HepG2 (cell line): ENCODE measurements around the gene TEDC2. TPM values are rescaled to one million over a fixed set of nuclear protein-coding genes. Genes with fewer than 3 reads are reported as not detected.

Experiments used
- FOXM1 ChIP-seq: sonication (generic); formaldehyde crosslinking; IDR thresholded peaks from 2 replicates; pipeline ENCODE4 v1.5.0; 2020; ENCODE audit warnings: missing genetic modification reagents
- GLMP ChIP-seq: sonication (generic); formaldehyde crosslinking; IDR thresholded peaks from 2 replicates; pipeline ENCODE4 v1.9.0; 2021; ENCODE audit warnings: missing genetic modification reagents, mild to moderate bottlenecking, borderline replicate concordance
- HOMEZ ChIP-seq: IDR thresholded peaks from 2 replicates; pipeline ENCODE4 v1.6.1; 2016; ENCODE audit warnings: low read depth
- JDP2 ChIP-seq: sonication (generic); formaldehyde crosslinking; IDR thresholded peaks from 2 replicates; pipeline ENCODE4 v1.8.1; 2022; ENCODE audit warnings: missing genetic modification reagents, borderline replicate concordance
- MYC ChIP-seq: sonication (generic); formaldehyde crosslinking; IDR thresholded peaks from 2 replicates; pipeline ENCODE4 v1.9.0; 2021; ENCODE audit warnings: missing genetic modification reagents, borderline replicate concordance
- NKX3-1 ChIP-seq: sonication (generic); formaldehyde crosslinking; IDR thresholded peaks from 2 replicates; pipeline ENCODE4 v1.5.0; 2020; ENCODE audit warnings: missing genetic modification reagents
- NPAS2 ChIP-seq: sonication (generic); formaldehyde crosslinking; IDR thresholded peaks from 2 replicates; pipeline ENCODE4 v1.8.0; 2022; ENCODE audit warnings: mild to moderate bottlenecking, missing genetic modification reagents, borderline replicate concordance
- NR2F6 ChIP-seq, 2 experiments: IDR thresholded peaks; 2 replicates each; pipeline ENCODE4 v1.6.1; 2016; ENCODE audit warnings: antibody characterized with exemption in 1 of 2, mild to moderate bottlenecking in 1 of 2
- PBX3 ChIP-seq: sonication (generic); formaldehyde crosslinking; IDR thresholded peaks from 2 replicates; pipeline ENCODE4 v1.8.1; 2023; ENCODE audit warnings: missing genetic modification reagents, inconsistent platforms, borderline replicate concordance
- PCBP1 ChIP-seq: fragments of 200-400 bp; formaldehyde crosslinking; IDR thresholded peaks from 2 replicates; pipeline ENCODE4 v1.6.1; 2017; ENCODE audit warnings: mild to moderate bottlenecking, low read depth, low read length, borderline replicate concordance
- POGK ChIP-seq: sonication (generic); formaldehyde crosslinking; conservative IDR thresholded peaks from 2 replicates; pipeline ENCODE4 v1.8.0; 2022; ENCODE audit warnings: mild to moderate bottlenecking, moderate library complexity, missing genetic modification reagents
- PRMT3 ChIP-seq: sonication (generic); formaldehyde crosslinking; IDR thresholded peaks from 2 replicates; pipeline ENCODE4 v1.8.1; 2022; ENCODE audit warnings: low read depth, mild to moderate bottlenecking, moderate library complexity, missing genetic modification reagents, borderline replicate concordance
- TIGD3 ChIP-seq: sonication (generic); formaldehyde crosslinking; IDR thresholded peaks from 2 replicates; pipeline ENCODE4 v1.5.1; 2020; ENCODE audit warnings: mild to moderate bottlenecking, missing genetic modification reagents, borderline replicate concordance
- U2AF2 ChIP-seq: fragments of 200-400 bp; formaldehyde crosslinking; IDR thresholded peaks from 2 replicates; pipeline ENCODE4 v1.6.1; 2017; ENCODE audit warnings: low read depth, mild to moderate bottlenecking, low read length
- ZBTB49 ChIP-seq: sonication (generic); formaldehyde crosslinking; IDR thresholded peaks from 2 replicates; pipeline ENCODE4 v1.4.0; 2020; ENCODE audit warnings: missing genetic modification reagents, borderline replicate concordance
- ZFP36L1 ChIP-seq: sonication (generic); formaldehyde crosslinking; IDR thresholded peaks from 2 replicates; pipeline ENCODE4 v1.8.0; 2022; ENCODE audit warnings: mild to moderate bottlenecking, missing genetic modification reagents, moderate library complexity
- ZNF317 ChIP-seq: sonication (generic); formaldehyde crosslinking; IDR thresholded peaks from 2 replicates; pipeline ENCODE4 v1.5.0; 2020; ENCODE audit warnings: mild to moderate bottlenecking, missing genetic modification reagents
- ZNF558 ChIP-seq: sonication (generic); formaldehyde crosslinking; IDR thresholded peaks from 2 replicates; pipeline ENCODE4 v1.9.0; 2022; ENCODE audit warnings: mild to moderate bottlenecking, missing genetic modification reagents, borderline replicate concordance
- polyA plus RNA-seq, 8 experiments: library from polyadenylated mRNA; depleted of rRNA in 3 of 8; stranded (reverse) in 7 of 8; unstranded in 1 of 8; fragments of >200 nt; fragmentation: Illumina TruSeq in 4 of 8; extraction: Trizol in 4 of 8; gene quantifications; 2 replicates each; pipeline versions ENCODE4 v1.2.1 to v1.2.3, GENCODE V29; 2011 to 2016; ENCODE audit warnings: low read depth in 4 of 8, missing spikeins in 1 of 8, mixed read lengths in 1 of 8; ENCODE audit not compliant: insufficient read depth in 1 of 8
- total RNA-seq, 5 experiments: library from RNA; depleted of rRNA; stranded (reverse); fragments of >200 nt; fragmentation: Illumina TruSeq; extraction: Trizol; gene quantifications; 2 replicates each; pipeline ENCODE4 v1.2.3, GENCODE V29; 2016; ENCODE audit warnings: low read depth in 1 of 5

Gene TEDC2
- total and polyA plus RNA-seq, 2 of the 13 experiments (the other 11 are each of a cell fraction or from before 2014, with no cell fraction given): 6.2 to 24.4 TPM

- TF ChIP-seq HOMEZ: peak; percentile 53; the same call in 1 of the 2 replicates
- peak; percentile 56; the same call in 1 of the 2 replicates for TF ChIP-seq POGK (CRISPR knock-in tag)
- no peak for TF ChIP-seq PRMT3
- TF ChIP-seq U2AF2: no peak
- TF ChIP-seq ZNF317 (CRISPR knock-in tag): peak; percentile 53; the same call in 1 of the 2 replicates
- no peak for TF ChIP-seq NPAS2 (CRISPR knock-in tag)
- no peak for TF ChIP-seq TIGD3
- no peak for TF ChIP-seq PCBP1
- no peak for TF ChIP-seq PBX3 (CRISPR knock-in tag)
- TF ChIP-seq GLMP (CRISPR knock-in tag): no peak
- TF ChIP-seq ZNF558 (CRISPR knock-in tag): no peak
- TF ChIP-seq JDP2: no peak
- TF ChIP-seq NKX3-1 (CRISPR knock-in tag): no peak
- TF ChIP-seq ZBTB49 (CRISPR knock-in tag): no peak
- no peak for TF ChIP-seq FOXM1
- TF ChIP-seq MYC (CRISPR knock-in tag): peak; percentile 35; the same call in 1 of the 2 replicates
- TF ChIP-seq ZFP36L1 (CRISPR knock-in tag): peak; percentile 73
- TF ChIP-seq NR2F6 (IDR thresholded peaks at IDR 0.05): peak; percentile 98
- peak; percentile 99 for TF ChIP-seq NR2F6 (CRISPR knock-in tag; IDR thresholded peaks at IDR 0.05)
Observed at GRCh38 chr16:2484898-2485508, 25.1 kb downstream of the TEDC2 start (continued).
